ENCODE results near the gene KCNE4. TPM values are rescaled to one million over a fixed set of nuclear protein-coding genes. Genes with fewer than 3 reads are reported as not detected.

Gene KCNE4
- total RNA-seq (10 to 100 TPM in 2 of 7 donors, 1 to 10 TPM in 5; 3.0 to 13.4 (median 8.0) TPM), polyA plus RNA-seq (10 to 100 TPM in 1 of 2 donors, 1 to 10 TPM in 1; 7.5 to 11.3 TPM)
- long read RNA-seq, donor 1, transcript KCNE4-201 (2 exons, 3,291 nt): major isoform, 5 of 6 reads
- long read RNA-seq, donor 1, partial matches to known transcripts: 0 of 6 reads
- long read RNA-seq, donor 1, other reads (novel, unspliced or antisense): 1 of 6 reads
- long read RNA-seq, donor 2, partial matches to known transcripts: 0 of 1 reads
- long read RNA-seq, donor 2, other reads (novel, unspliced or antisense): 0 of 1 reads
- long read RNA-seq, donor 3, partial matches to known transcripts: 1 of 3 reads
- long read RNA-seq, donor 3, other reads (novel, unspliced or antisense): 0 of 3 reads

- WGBS, 3 donors: 2 to 10% (median 3%) methylated on average over 19 of the region's 19 CpGs
- intact Hi-C loops (cut with DNase I): loop anchor here in 1 of 4 donors (10.0 kb wide), 1 partner anchor 187 kb away; the partner anchor contains the start of gene ACSL3
- peak in 4 of 5 donors; percentile 35 to 68 (median 54) for DNase-seq
These were observed at the start of gene KCNE4 for GRCh38 chr2:223051693-223052289. KCNE4 (plus strand) TSS chr2:223052190; CDS start chr2:223052831, 641 bp downstream.

GRCh38 chr2:223003191-223003590 is 48.8 kb upstream of the KCNE4 start:
- 90 to 93% (median 93%) methylated on average over 3 of the region's 3 CpGs for WGBS, 3 donors
- H3K4me1 ChIP-seq (ENCODE audit: insufficient read depth): no peaks in the 10 kb centered on the region
- H3K36me3 ChIP-seq: no peaks in the 10 kb centered on the region
- no peaks in the 10 kb centered on the region for H3K9me3 ChIP-seq
- no peak overlapping the region for H3K27ac ChIP-seq
- no peak overlapping the region for H3K4me3 ChIP-seq
- H3K27me3 ChIP-seq: no peaks in the 10 kb centered on the region
- DNase-seq: no peak
- intact Hi-C loops (cut with DNase I): no loop called here
- TF ChIP-seq POLR2A (IDR thresholded peaks at IDR 0.05): no peak
- no peak for TF ChIP-seq EP300 (IDR thresholded peaks at IDR 0.05)
- TF ChIP-seq CTCF (IDR thresholded peaks at IDR 0.05): no peak

More at GRCh38 chr2:223051693-223052289, at the start of gene KCNE4:
- H3K4me1 ChIP-seq (ENCODE audit: insufficient read depth): peaks cover 10% of the 10 kb centered on the region
- H3K36me3 ChIP-seq: no peaks in the 10 kb centered on the region
- peak within 1 kb of the TSS; percentile 38 for H3K4me3 ChIP-seq
- H3K27ac ChIP-seq: peak within 1 kb of the TSS; percentile 64 to 81
- TF ChIP-seq POLR2A (IDR thresholded peaks at IDR 0.05): peak; percentile 61
- TF ChIP-seq EP300 (IDR thresholded peaks at IDR 0.05): no peak
- no peak for TF ChIP-seq CTCF (IDR thresholded peaks at IDR 0.05)
- no peaks in the 10 kb centered on the region for H3K27me3 ChIP-seq
- H3K9me3 ChIP-seq: no peaks in the 10 kb centered on the region

- intact Hi-C loops (cut with DNase I): no loop called here
- Histone ChIP-seq H3K36me3 (no peaks in the 10 kb centered on the region), H3K9me3 (no peaks in the 10 kb centered on the region), H3K4me3 (no peak overlapping the region), H3K4me1 (ENCODE audit: insufficient read depth) (no peaks in the 10 kb centered on the region), H3K27me3 (no peaks in the 10 kb centered on the region), H3K27ac (no peak overlapping the region)
- DNase-seq: no peak
- WGBS, 3 donors: 53 to 69% (median 57%) methylated on average over 1 of the region's 1 CpG
- TF ChIP-seq CTCF (IDR thresholded peaks at IDR 0.05): no peak
- no peak for TF ChIP-seq EP300 (IDR thresholded peaks at IDR 0.05)
- no peak for TF ChIP-seq POLR2A (IDR thresholded peaks at IDR 0.05)
These were observed 46.5 kb upstream of the KCNE4 start for GRCh38 chr2:223005496-223005895.

- no peak for TF ChIP-seq POLR2A (IDR thresholded peaks at IDR 0.05)
- no peak for TF ChIP-seq EP300 (IDR thresholded peaks at IDR 0.05)
- TF ChIP-seq CTCF (IDR thresholded peaks at IDR 0.05): no peak
- no peak for DNase-seq
- 65 to 77% (median 73%) methylated on average over 2 of the region's 2 CpGs for WGBS, 3 donors
- intact Hi-C loops (cut with DNase I): no loop called here
- Histone ChIP-seq H3K36me3 (no peaks in the 10 kb centered on the region), H3K4me3 (no peak overlapping the region), H3K27me3 (no peaks in the 10 kb centered on the region), H3K4me1 (ENCODE audit: insufficient read depth) (no peaks in the 10 kb centered on the region), H3K9me3 (no peaks in the 10 kb centered on the region), H3K27ac (no peak overlapping the region)
These were observed 44.5 kb upstream of the KCNE4 start for GRCh38 chr2:223007531-223007930.
